Prostate gland (tissue), 2 donors: ENCODE measurements around the gene ARHGAP44.

Experiments used
- POLR2A ChIP-seq: fragments of 450-650 bp; IDR thresholded peaks from one replicate; pipeline ENCODE4 v1.6.1; 2016; ENCODE audit warnings: antibody characterized with exemption, mild to moderate bottlenecking
- POLR2AphosphoS5 ChIP-seq: sonication (generic); formaldehyde crosslinking; IDR thresholded peaks from one replicate; pipeline ENCODE4 v1.6.1; 2017; ENCODE audit warnings: antibody characterized with exemption
- TF ChIP-seq, protein P1 (sequence below), 4 experiments: fragments of 200-600 bp in 2 of 4; fragments of 450-650 bp in 2 of 4; sonication (generic) in 2 of 4; IDR thresholded peaks; 1 replicate in 3 of 4; 2 replicates in 1 of 4; pipeline ENCODE4 v1.5.1; 2016 to 2019; ENCODE audit warnings: antibody characterized with exemption in 4 of 4, mild to moderate bottlenecking in 2 of 4, moderate library complexity in 2 of 4

DNA sequence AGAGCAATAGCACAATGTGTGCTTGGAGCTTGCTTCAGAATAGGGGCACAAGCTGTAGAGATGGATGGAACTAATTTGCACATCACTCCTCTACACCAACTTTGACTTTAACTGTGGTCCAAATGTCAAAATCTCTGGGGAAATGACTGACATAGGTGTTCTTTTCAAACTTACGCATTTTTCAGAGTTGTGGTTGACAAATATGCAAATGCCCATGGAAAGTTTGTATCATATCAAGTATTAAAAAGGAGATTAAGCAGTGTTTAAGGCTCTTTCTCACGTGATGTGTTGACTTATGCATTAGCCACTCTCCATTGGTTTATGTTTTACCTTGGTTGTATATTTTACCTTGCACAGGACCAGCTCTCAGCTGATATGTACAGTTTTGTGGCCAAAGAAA lies 151.4 kb downstream of the ARHGAP44 start:
- TF ChIP-seq, protein P1, sequence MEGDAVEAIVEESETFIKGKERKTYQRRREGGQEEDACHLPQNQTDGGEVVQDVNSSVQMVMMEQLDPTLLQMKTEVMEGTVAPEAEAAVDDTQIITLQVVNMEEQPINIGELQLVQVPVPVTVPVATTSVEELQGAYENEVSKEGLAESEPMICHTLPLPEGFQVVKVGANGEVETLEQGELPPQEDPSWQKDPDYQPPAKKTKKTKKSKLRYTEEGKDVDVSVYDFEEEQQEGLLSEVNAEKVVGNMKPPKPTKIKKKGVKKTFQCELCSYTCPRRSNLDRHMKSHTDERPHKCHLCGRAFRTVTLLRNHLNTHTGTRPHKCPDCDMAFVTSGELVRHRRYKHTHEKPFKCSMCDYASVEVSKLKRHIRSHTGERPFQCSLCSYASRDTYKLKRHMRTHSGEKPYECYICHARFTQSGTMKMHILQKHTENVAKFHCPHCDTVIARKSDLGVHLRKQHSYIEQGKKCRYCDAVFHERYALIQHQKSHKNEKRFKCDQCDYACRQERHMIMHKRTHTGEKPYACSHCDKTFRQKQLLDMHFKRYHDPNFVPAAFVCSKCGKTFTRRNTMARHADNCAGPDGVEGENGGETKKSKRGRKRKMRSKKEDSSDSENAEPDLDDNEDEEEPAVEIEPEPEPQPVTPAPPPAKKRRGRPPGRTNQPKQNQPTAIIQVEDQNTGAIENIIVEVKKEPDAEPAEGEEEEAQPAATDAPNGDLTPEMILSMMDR (IDR thresholded peaks at IDR 0.05), result no peak
- TF ChIP-seq POLR2A, result no peak
- no peak for TF ChIP-seq POLR2AphosphoS5
